ENCODE data around the gene PICALM. TPM values are rescaled to one million over a fixed set of nuclear protein-coding genes. Genes with fewer than 3 reads are reported as not detected.

PICALM gene
- total and polyA plus RNA-seq, 2 of the 13 experiments (the other 11 are each of a cell fraction or from before 2014, with no cell fraction given): 97.6 to 154 TPM

DNA sequence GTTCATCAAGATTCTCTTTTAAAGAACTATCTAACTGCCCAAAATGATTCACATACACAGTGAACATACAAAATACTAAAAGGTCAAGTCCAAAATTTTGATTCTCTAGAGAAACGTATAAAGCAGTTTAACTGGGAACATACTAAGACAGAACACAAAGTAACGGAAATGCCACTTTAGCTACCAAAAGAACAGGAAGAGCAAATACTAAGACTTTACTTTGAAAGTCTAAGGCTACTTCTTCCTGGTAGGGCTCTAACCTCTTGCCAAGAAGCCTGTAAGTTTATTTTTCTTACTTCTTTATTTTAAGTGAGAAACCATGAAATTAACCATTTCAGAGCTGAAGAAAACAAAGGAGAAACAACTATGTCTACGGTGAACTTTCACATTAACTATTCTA is 6.2 kb downstream of the PICALM start:
- intact Hi-C loops (cut with micrococcal nuclease; ENCODE audit: unreplicated experiment) (loop anchor here (10.0 kb wide), 1 partner anchor 438 kb away; the partner anchor contains the start of genes DLG2 and TMEM126B), in situ Hi-C loops (cut with HindIII; ENCODE audit: extremely low pct_ligation_motif_present, low pct_unique_long_range_greater_than_20kb) (no loop called here)
- Histone ChIP-seq H3K27me3 (ENCODE audit: control insufficient read depth in 1 of 2, insufficient read depth in 2 of 2, low read length in 2 of 2) (no peaks in the 10 kb centered on the region; a peak in 1 of 5 replicates), H3K4me2 (ENCODE audit: low read depth, low read length) (no peak overlapping the region), H4K20me1 (ENCODE audit: insufficient read depth, low read length) (peaks cover 89% of the 10 kb centered on the region), H3K4me1 (ENCODE audit: insufficient read depth, low read length) (peaks cover 67% of the 10 kb centered on the region), H3K36me3 (replicated peaks in 1 of 2; ENCODE audit: control insufficient read depth in 1 of 2, insufficient read depth in 2 of 2, low read length in 2 of 2) (no peaks in the 10 kb centered on the region), H3K79me2 (ENCODE audit: insufficient read depth, low read length) (peaks cover 100% of the 10 kb centered on the region), H3K4me3 (replicated peaks in 1 of 3; ENCODE audit: insufficient read depth in 1 of 3, low read depth in 2 of 3, low read length in 3 of 3) (no peak overlapping the region; a peak in 1 of 6 replicates), H2AFZ (ENCODE audit: low read length) (no peak overlapping the region), H3K9me3 (ENCODE audit: low read length) (no peaks in the 10 kb centered on the region), H3K9ac (ENCODE audit: insufficient read depth, low read depth, low read length) (no peak overlapping the region), H3K27ac (ENCODE audit: extremely low read length, insufficient read depth, low read length) (no peak overlapping the region)
- ATAC-seq (no peak), FAIRE-seq (no peak), DNase-seq (ENCODE audit: low spot score) (no peak)
- TF ChIP-seq ZNF652 (CRISPR knock-in tag; IDR thresholded peaks at IDR 0.05; ENCODE audit: borderline replicate concordance, low read depth) (peak; percentile 43; the same call in 1 of the 2 replicates), STAT5B (CRISPR knock-in tag; IDR thresholded peaks at IDR 0.05) (no peak)
- ChIA-PET CTCF (ENCODE audit: low intra/inter-chr PET ratio, low total read pairs) (no interaction called here), POLR2A (no interaction called here)
- no TSS peak for BruUV-seq (replicated peaks)
- WGBS (ENCODE audit: low lambda C conversion rate): 94% methylated on average over 3 of the region's 3 CpGs

DNA sequence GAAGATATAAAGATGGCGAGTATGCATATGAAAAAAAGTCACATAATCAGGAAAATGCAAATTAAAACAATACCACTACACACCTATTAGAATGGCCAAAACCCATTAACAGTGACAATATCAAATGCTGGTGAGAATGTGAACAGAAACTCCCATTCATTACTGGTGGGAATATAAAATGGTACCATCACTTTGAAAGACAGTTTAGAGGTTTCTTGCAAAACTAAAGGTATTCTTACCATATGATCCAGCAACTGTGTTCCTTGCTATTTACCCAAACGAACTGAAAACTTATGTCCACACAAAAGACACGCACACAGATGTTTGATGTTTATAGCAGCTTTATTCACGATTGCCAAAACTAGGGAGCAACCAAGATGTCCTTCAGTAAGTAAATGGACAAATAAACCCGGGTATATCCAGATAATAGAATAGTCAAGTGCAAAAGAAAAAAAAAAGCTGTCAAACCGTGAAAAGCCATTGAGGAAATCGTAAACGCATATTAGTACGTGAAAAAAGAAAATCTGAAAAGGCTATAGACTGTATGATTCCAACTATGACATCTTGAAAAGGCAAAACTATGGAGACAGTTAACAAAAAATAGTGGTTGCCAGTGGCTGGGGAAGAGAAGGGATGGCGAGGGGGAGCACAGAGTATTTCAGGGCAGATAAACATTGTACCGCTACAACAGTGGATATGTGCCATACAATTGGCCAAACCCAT is 7.2 kb downstream of the PICALM start:
- no peak for ATAC-seq
- CTCF ChIA-PET (ENCODE audit: low intra/inter-chr PET ratio, low total read pairs): no interaction called here
- no peaks in the 10 kb centered on the region for H3K36me3 ChIP-seq (replicated peaks in 1 of 2; ENCODE audit: control insufficient read depth in 1 of 2, insufficient read depth in 2 of 2, low read length in 2 of 2)
- H2AFZ ChIP-seq (ENCODE audit: low read length): no peak overlapping the region
- H4K20me1 ChIP-seq (ENCODE audit: insufficient read depth, low read length): peaks cover 95% of the 10 kb centered on the region
- no TSS peak for BruUV-seq (replicated peaks)
- no peak for TF ChIP-seq ZNF232 (CRISPR knock-in tag; IDR thresholded peaks at IDR 0.05; ENCODE audit: borderline replicate concordance)
- TF ChIP-seq, protein P1, sequence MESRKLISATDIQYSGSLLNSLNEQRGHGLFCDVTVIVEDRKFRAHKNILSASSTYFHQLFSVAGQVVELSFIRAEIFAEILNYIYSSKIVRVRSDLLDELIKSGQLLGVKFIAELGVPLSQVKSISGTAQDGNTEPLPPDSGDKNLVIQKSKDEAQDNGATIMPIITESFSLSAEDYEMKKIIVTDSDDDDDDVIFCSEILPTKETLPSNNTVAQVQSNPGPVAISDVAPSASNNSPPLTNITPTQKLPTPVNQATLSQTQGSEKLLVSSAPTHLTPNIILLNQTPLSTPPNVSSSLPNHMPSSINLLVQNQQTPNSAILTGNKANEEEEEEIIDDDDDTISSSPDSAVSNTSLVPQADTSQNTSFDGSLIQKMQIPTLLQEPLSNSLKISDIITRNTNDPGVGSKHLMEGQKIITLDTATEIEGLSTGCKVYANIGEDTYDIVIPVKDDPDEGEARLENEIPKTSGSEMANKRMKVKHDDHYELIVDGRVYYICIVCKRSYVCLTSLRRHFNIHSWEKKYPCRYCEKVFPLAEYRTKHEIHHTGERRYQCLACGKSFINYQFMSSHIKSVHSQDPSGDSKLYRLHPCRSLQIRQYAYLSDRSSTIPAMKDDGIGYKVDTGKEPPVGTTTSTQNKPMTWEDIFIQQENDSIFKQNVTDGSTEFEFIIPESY (CRISPR knock-in tag; IDR thresholded peaks at IDR 0.05): peak; percentile 44; the same call in 1 of the 2 replicates
- TF ChIP-seq, protein P2, sequence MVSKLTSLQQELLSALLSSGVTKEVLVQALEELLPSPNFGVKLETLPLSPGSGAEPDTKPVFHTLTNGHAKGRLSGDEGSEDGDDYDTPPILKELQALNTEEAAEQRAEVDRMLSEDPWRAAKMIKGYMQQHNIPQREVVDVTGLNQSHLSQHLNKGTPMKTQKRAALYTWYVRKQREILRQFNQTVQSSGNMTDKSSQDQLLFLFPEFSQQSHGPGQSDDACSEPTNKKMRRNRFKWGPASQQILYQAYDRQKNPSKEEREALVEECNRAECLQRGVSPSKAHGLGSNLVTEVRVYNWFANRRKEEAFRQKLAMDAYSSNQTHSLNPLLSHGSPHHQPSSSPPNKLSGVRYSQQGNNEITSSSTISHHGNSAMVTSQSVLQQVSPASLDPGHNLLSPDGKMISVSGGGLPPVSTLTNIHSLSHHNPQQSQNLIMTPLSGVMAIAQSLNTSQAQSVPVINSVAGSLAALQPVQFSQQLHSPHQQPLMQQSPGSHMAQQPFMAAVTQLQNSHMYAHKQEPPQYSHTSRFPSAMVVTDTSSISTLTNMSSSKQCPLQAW (CRISPR knock-in tag; IDR thresholded peaks at IDR 0.05): no peak
- TF ChIP-seq, protein P3, sequence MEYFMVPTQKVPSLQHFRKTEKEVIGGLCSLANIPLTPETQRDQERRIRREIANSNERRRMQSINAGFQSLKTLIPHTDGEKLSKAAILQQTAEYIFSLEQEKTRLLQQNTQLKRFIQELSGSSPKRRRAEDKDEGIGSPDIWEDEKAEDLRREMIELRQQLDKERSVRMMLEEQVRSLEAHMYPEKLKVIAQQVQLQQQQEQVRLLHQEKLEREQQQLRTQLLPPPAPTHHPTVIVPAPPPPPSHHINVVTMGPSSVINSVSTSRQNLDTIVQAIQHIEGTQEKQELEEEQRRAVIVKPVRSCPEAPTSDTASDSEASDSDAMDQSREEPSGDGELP (IDR thresholded peaks at IDR 0.05; ENCODE audit: borderline replicate concordance, low read depth): no peak
- TF ChIP-seq, protein P4, sequence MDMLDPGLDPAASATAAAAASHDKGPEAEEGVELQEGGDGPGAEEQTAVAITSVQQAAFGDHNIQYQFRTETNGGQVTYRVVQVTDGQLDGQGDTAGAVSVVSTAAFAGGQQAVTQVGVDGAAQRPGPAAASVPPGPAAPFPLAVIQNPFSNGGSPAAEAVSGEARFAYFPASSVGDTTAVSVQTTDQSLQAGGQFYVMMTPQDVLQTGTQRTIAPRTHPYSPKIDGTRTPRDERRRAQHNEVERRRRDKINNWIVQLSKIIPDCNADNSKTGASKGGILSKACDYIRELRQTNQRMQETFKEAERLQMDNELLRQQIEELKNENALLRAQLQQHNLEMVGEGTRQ (IDR thresholded peaks at IDR 0.05; ENCODE audit: low read depth, low read length): no peak
- TF ChIP-seq, protein P4 (CRISPR knock-in tag; IDR thresholded peaks at IDR 0.05; ENCODE audit: borderline replicate concordance): no peak
- 92% methylated on average over 11 of the region's 11 CpGs for WGBS (ENCODE audit: low lambda C conversion rate)
- no peaks in the 10 kb centered on the region for H3K27me3 ChIP-seq (ENCODE audit: control insufficient read depth in 1 of 2, insufficient read depth in 2 of 2, low read length in 2 of 2)
- H3K4me2 ChIP-seq (ENCODE audit: low read depth, low read length): no peak overlapping the region
- in situ Hi-C loops (cut with HindIII; ENCODE audit: extremely low pct_ligation_motif_present, low pct_unique_long_range_greater_than_20kb) (no loop called here), intact Hi-C loops (cut with micrococcal nuclease; ENCODE audit: unreplicated experiment) (loop anchor here (10.0 kb wide), 1 partner anchor 437 kb away; the partner anchor contains the start of genes DLG2 and TMEM126B)
- FAIRE-seq: no peak
- H3K4me3 ChIP-seq (replicated peaks in 1 of 3; ENCODE audit: insufficient read depth in 1 of 3, low read depth in 2 of 3, low read length in 3 of 3): no peak overlapping the region
- H3K4me1 ChIP-seq (ENCODE audit: insufficient read depth, low read length): peaks cover 67% of the 10 kb centered on the region
- no peaks in the 10 kb centered on the region for H3K9me3 ChIP-seq (ENCODE audit: low read length)
- peaks cover 98% of the 10 kb centered on the region for H3K79me2 ChIP-seq (ENCODE audit: insufficient read depth, low read length)
- no peak for DNase-seq (ENCODE audit: low spot score)
- no peak overlapping the region for H3K27ac ChIP-seq (ENCODE audit: extremely low read length, insufficient read depth, low read length)
- POLR2A ChIA-PET: no interaction called here
- no peak overlapping the region for H3K9ac ChIP-seq (ENCODE audit: insufficient read depth, low read depth, low read length)
